Heart right ventricle (tissue), 16 donors: ENCODE results near the gene L3MBTL4. TPM values are rescaled to one million over a fixed set of nuclear protein-coding genes. Genes with fewer than 3 reads are reported as not detected.

ENCODE experiments used
- ATAC-seq, 8 donors: fragments of 200-7000 bp; cut with Tn5 transposase; one replicate each; pipeline ENCODE4 v1.9.1; 2020; ENCODE audit warnings: mild to moderate bottlenecking in 8 of 8, moderate library complexity in 8 of 8, moderate number of reproducible peaks in 1 of 8
- DNase-seq, 2 donors: peaks; one replicate each; pipeline ENCODE4 v3.0.0-alpha.2; 2020
- H3K27ac ChIP-seq, 10 donors: fragments of 200-600 bp; sonication (generic) in 2 of 10; one replicate each; pipeline versions ENCODE4 v1.5.0 to v1.8.0; 2020 to 2022; ENCODE audit warnings: mild to moderate bottlenecking in 3 of 10
- H3K27me3 ChIP-seq, 7 donors: fragments of 200-600 bp; one replicate each; pipeline ENCODE4 v1.8.0; 2021 to 2022; ENCODE audit warnings: mild to moderate bottlenecking in 2 of 7
- H3K36me3 ChIP-seq, 9 donors: fragments of 200-600 bp; sonication (generic) in 1 of 9; one replicate each; pipeline versions ENCODE4 v1.5.0 to v1.8.0; 2020 to 2022; ENCODE audit warnings: mild to moderate bottlenecking in 2 of 9
- H3K4me1 ChIP-seq, 9 donors: fragments of 200-600 bp; sonication (generic) in 1 of 9; one replicate each; pipeline versions ENCODE4 v1.5.0 to v1.8.0; 2020 to 2022; ENCODE audit warnings: mild to moderate bottlenecking in 4 of 9
- H3K4me3 ChIP-seq, 10 donors: fragments of 200-600 bp; sonication (generic) in 2 of 10; one replicate each; pipeline versions ENCODE4 v1.5.0 to v1.8.0; 2020 to 2022; ENCODE audit warnings: mild to moderate bottlenecking in 7 of 10, moderate library complexity in 2 of 10
- H3K9me3 ChIP-seq, 11 donors: fragments of 200-600 bp in 10 of 11; sonication (generic) in 2 of 11; one replicate each; pipeline versions ENCODE4 v1.5.0 to v1.8.0; 2013 to 2022; ENCODE audit warnings: mild to moderate bottlenecking in 2 of 11, control low read depth in 1 of 11, moderate library complexity in 1 of 11
- WGBS, 2 donors: extraction: QIAGEN DNeasy Blood & Tissue Kit; methylation state at CpG; one replicate each; pipeline ENCODE4 v1.1.7; 2013; ENCODE audit warnings: inconsistent platforms in 1 of 2; 5-methylcytosine and 5-hydroxymethylcytosine counted together
- intact Hi-C, 10 donors: fragments of 100-400 bp; cut with DNase I; formaldehyde crosslinking; loops; one replicate each; pipeline versions ENCODE4 v1.11.1 to v1.14.2; 2022
- polyA plus RNA-seq, 2 donors: library from polyadenylated mRNA; stranded (reverse); fragments of 200-250 nt; gene quantifications; one replicate each; pipeline ENCODE4 v1.2.3, GENCODE V29; 2013
- total RNA-seq, 10 donors: library from RNA; stranded (reverse); fragmentation: NEBNext Ultra II Directional in 3 of 10; extraction: Animal tissue kit (Norgen Biotek cat#: 25700) in 3 of 10; gene quantifications; one replicate each; pipeline versions ENCODE4 v1.2.1 to v1.2.4, GENCODE V29; 2021 to 2023
- TF ChIP-seq, protein P1 (sequence below), 9 donors: fragments of 200-600 bp; sonication (generic) in 2 of 9; IDR thresholded peaks; one replicate each; pipeline versions ENCODE4 v1.5.0 to v1.8.0; 2021 to 2022; ENCODE audit warnings: antibody characterized with exemption in 9 of 9, mild to moderate bottlenecking in 5 of 9, moderate library complexity in 1 of 9
- donor health status: Arrhythmogenic right ventricular cardiomyopathy.
- donor health status: ischemic (EF 13 %, LVEDD 7.1; RV severe dilation, severe dysfunction).
- donor health status: healthy with polysubstance abuse.
- donor health status: DM: no; HTN: yes; CAD: no.
- donor health status: DM: no; HTN: no; CAD: no.
- donor health status: ischemic (EF 25% LVEDD 6.9; RV normal size, moderate dysfunction).
- donor health status: ischemic (EF 25% LVEDD 5.7; RV mildly dilated, moderate dysfunction).
- donor health status: healthy.
- donor health status: DM: yes; HTN: yes; CAD: no.
- donor health status: Ischemic cardiomyopathy.
- donor health status: ischemic (EF 35%, LVEDD 5.7; RV mildly dilated, moderate dysfunction).
- donor health status: nonischemic (EF 11% LVEDD 7.7; RV severe dilation, severe dysfunction).
- donor health status: DM: yes; HTN: yes; CAD: no.
- donor health status: PGD.
- donor health status: ischemic (EF 29% LVEDD 5.4; RV normal size, mild dysfunction).
- donor health status: nonischemic (EF 23%, LVEDD 6.1; RV moderate dilation, normal function).

Gene L3MBTL4
- total and polyA plus RNA-seq, 12 donors: 0.54 to 3.2 (median 1.3) TPM

- no peak for ATAC-seq
- Histone ChIP-seq H3K9me3 (no peaks in the 10 kb centered on the region), H3K27me3 (peaks cover 0 to 12% (median 0%) of the 10 kb centered on the region in 7 donors), H3K4me3 (no peak overlapping the region), H3K27ac (no peak overlapping the region), H3K4me1 (no peaks in the 10 kb centered on the region), H3K36me3 (no peaks in the 10 kb centered on the region)
- TF ChIP-seq, protein P1, sequence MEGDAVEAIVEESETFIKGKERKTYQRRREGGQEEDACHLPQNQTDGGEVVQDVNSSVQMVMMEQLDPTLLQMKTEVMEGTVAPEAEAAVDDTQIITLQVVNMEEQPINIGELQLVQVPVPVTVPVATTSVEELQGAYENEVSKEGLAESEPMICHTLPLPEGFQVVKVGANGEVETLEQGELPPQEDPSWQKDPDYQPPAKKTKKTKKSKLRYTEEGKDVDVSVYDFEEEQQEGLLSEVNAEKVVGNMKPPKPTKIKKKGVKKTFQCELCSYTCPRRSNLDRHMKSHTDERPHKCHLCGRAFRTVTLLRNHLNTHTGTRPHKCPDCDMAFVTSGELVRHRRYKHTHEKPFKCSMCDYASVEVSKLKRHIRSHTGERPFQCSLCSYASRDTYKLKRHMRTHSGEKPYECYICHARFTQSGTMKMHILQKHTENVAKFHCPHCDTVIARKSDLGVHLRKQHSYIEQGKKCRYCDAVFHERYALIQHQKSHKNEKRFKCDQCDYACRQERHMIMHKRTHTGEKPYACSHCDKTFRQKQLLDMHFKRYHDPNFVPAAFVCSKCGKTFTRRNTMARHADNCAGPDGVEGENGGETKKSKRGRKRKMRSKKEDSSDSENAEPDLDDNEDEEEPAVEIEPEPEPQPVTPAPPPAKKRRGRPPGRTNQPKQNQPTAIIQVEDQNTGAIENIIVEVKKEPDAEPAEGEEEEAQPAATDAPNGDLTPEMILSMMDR (IDR thresholded peaks at IDR 0.05): no peak
- WGBS, 2 donors: 91 to 92% methylated on average over 7 of the region's 7 CpGs
- intact Hi-C loops: loop anchor here in 1 of 10 donors (10.0 kb wide), 1 partner anchor 58 kb away; no protein-coding TSS in a partner anchor
- DNase-seq: no peak
Measured at GRCh38 chr18:5937121-5937520, 477.6 kb downstream of the L3MBTL4 start.

DNA sequence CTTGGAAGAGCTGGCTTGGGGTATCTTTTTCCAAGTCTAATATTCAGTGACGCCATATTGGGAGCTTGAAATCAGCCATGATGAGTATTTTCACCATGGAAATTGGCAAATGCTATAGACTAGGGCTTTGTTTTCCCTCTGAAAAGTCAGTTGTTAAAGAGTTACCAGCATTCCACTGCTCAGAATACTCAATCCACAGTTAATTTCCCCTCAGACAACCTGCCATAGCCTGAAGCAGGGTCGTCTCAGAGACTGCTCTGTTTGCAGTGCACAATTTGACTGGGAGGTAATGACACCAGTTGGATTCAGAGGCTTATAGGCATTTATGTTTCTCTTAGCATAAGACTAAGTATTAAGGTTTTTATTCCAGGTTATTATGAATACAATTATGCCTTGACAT, 483.9 kb downstream of the L3MBTL4 start:
- no peak for ATAC-seq
- WGBS, 2 donors: 69 to 75% methylated on average over 2 of the region's 2 CpGs

GRCh38 chr18:5918205-5918858, 496.4 kb downstream of the L3MBTL4 start:
- intact Hi-C loops: no loop called here
- TF ChIP-seq, protein P1 (IDR thresholded peaks at IDR 0.05): no peak
- 84 to 85% methylated on average over 3 of the region's 3 CpGs for WGBS, 2 donors
- H3K4me1 ChIP-seq: no peaks in the 10 kb centered on the region
- peaks cover 0 to 12% (median 5%) of the 10 kb centered on the region in 7 donors for H3K27me3 ChIP-seq
- no peaks in the 10 kb centered on the region for H3K9me3 ChIP-seq
- ATAC-seq (no peak), DNase-seq (no peak)
- H3K27ac ChIP-seq: no peak overlapping the region
- H3K4me3 ChIP-seq: no peak overlapping the region
- H3K36me3 ChIP-seq: no peaks in the 10 kb centered on the region

More for the DNA sequence above, 483.9 kb downstream of the L3MBTL4 start:
- peaks cover 0 to 12% (median 0%) of the 10 kb centered on the region in 7 donors for H3K27me3 ChIP-seq
- no peaks in the 10 kb centered on the region for H3K36me3 ChIP-seq
- intact Hi-C loops: loop anchor here in 1 of 10 donors (10.0 kb wide), 1 partner anchor 64 kb away; no protein-coding TSS in a partner anchor
- H3K4me1 ChIP-seq: no peaks in the 10 kb centered on the region
- no peak for DNase-seq
- no peak overlapping the region for H3K27ac ChIP-seq
- TF ChIP-seq, protein P1 (IDR thresholded peaks at IDR 0.05): no peak
- H3K9me3 ChIP-seq: peaks cover 0 to 22% (median 8%) of the 10 kb centered on the region in 11 donors
- no peak overlapping the region for H3K4me3 ChIP-seq

DNA sequence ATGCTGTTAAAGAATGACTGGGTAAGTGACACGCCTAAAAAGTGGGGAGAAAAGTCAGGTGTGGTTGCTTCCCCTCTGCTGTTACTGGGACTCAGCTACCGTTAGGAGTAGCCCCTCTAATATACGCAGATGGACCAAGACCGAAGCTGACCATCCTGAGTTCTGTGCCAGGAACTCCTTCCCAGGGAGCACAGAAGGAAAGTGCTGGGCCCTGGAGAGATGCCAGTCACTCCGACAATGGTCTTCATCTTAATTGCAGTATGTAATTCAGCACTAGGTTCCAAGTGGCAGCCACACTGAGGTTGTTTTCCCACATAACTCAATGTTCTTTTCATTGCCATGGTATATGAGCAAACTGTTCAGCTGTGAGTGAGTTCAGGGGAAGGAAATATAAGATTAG, 499.8 kb downstream of the L3MBTL4 start:
- intact Hi-C loops: no loop called here
- no peak for ATAC-seq
- TF ChIP-seq, protein P1 (IDR thresholded peaks at IDR 0.05): no peak

More for the DNA sequence above, 499.8 kb downstream of the L3MBTL4 start:
- Histone ChIP-seq H3K27me3 (peaks cover 0 to 12% (median 5%) of the 10 kb centered on the region in 7 donors), H3K9me3 (no peaks in the 10 kb centered on the region), H3K36me3 (no peaks in the 10 kb centered on the region), H3K27ac (no peak overlapping the region), H3K4me1 (no peaks in the 10 kb centered on the region), H3K4me3 (no peak overlapping the region)
- DNase-seq: no peak
- 61 to 72% methylated on average over 5 of the region's 5 CpGs for WGBS, 2 donors
